Measurements from ENCODE around the gene CDK5R1.
"Not testable (repeated sequence)": the region's sequence is repeated elsewhere in the genome, so short reads cannot be mapped to it uniquely, and the experiment has no call there.

The CDK5R1 gene

GRCh38 chr17:32486701-32487472 lies at the start of gene CDK5R1:
CDK5R1 (plus strand) TSS chr17:32486993; CDS start chr17:32487621, 628 bp downstream.
- peak; percentile 92 for DNase-seq (ENCODE audit: low spot score)

DNA sequence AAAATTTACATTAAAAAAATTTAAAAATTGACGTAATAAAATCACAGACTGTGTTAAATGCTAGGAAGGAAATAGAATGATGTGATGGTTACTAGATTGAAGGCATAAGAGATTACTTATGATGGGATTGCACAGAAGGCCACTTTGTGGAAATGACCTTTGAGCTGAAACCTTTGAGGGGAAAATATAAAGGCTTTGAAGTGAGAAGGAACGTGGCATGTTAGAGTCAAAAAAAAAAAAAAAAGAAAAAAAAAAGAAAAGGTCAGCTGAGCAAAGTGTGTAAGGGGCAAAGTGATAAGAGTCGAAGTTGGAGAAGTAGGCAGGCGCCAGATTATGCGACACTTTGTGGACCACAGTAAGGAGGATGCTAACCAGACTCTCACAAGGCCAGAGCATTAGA lies 46.1 kb upstream of the CDK5R1 start:
- DNase-seq (ENCODE audit: low spot score): no peak

- no peak for DNase-seq (ENCODE audit: low spot score)
Measured at GRCh38 chr17:32441886-32442285, 44.9 kb upstream of the CDK5R1 start.

GRCh38 chr17:32443827-32444300 lies 42.9 kb upstream of the CDK5R1 start:
- DNase-seq (ENCODE audit: low spot score): no peak

DNA sequence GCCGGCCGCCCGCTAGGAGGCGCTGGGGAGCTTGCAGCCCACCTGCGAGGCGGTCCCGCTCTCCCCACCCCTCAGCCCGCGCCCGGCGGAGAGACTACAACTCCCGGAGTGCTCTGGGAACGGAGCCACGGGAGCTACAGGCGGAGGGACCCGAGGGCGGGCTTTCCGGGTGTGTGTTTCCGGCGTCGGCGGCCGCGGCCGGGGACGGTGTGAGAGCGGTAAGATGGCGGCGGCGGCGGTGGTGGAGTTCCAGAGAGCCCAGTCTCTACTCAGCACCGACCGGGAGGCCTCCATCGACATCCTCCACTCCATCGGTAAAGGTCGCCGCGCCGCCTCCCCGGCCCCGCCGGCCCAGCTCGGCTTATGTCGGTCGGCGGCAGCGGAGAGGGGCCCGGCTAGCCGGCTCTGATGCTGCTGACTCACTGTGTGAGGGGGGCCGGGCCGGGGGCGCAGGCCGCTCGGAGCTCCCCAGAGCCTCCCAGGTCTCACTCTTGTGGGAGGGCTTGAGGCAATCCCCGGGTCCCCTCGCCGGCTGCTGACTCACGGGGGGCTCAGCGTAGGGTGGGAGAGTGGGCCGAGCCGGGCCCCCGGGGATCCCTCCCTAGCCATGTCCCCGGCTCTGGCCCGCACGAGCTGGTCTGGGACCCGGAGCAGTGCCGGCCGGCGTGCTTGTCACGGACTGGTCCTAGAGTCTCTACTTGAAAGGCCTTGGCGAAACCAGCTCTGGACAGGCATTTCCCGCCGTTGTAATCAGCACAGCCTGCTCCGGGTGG lies 42.3 kb upstream of the CDK5R1 start, which contains the start of gene PSMD11:
PSMD11 (plus strand) TSS at position 210 of the 773 bp plus-strand sequence; CDS start at position 224, 14 bp downstream.
- peak; percentile 100 for DNase-seq (ENCODE audit: low spot score)

DNA sequence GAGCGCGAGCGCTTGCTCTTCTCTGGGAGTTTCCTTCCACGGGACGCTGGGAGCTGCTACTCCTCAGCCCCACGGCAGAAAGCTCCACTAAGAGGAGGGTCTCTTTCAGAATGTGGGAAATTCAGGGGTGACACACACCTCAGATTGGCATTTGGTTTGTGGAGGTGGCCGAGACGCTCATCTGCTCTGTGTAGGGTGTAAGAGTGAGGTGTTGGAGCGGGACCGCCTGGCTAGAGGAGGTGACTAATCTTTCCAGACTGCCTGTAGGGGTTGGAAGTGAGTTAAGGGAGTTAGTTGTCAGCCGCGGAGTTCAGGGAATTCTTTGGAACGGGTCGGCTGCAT lies 41.7 kb upstream of the CDK5R1 start:
- DNase-seq (ENCODE audit: low spot score): no peak

DNA sequence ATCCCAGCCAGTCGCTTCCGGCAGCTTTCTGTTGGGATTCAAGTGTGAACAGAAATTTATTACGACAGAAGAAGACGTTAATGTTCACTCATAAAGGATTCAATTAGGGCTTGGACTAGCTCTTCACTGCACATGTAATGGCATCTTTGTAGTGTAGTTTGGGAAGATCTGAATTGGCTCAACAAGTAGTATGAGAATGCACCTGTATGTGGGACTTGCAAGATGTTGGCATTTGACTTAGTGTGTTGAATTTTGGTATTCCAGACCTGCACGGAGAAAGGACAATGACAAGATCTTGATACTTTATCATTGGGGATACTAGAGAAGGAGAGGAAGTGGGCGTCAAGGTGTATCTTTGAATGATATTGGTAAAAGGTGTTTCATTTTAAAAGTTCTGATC lies 41.3 kb upstream of the CDK5R1 start:
- no peak for DNase-seq (ENCODE audit: low spot score)

DNA sequence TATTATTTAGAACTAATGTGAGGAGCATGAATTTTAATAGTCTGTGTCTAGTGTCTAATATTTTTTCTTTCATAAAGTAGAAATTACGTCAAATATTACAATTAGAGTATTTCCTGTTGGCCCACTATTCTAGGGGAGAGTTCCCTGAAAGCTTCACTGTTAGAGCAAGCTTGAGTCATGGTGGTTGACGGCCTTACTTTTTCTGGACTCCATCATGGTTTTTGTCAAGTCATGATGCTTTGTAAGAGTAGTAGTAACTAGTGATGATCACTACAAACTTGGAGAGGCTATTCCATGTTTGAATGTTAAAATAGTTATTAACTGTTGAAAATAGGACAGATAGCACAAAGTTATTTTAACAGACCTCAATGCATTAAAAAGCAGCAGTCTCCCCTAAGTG lies 40.8 kb upstream of the CDK5R1 start:
- DNase-seq (ENCODE audit: low spot score): no peak

- DNase-seq (ENCODE audit: low spot score): no peak
Measured at GRCh38 chr17:32446949-32447348, 39.8 kb upstream of the CDK5R1 start.

DNA sequence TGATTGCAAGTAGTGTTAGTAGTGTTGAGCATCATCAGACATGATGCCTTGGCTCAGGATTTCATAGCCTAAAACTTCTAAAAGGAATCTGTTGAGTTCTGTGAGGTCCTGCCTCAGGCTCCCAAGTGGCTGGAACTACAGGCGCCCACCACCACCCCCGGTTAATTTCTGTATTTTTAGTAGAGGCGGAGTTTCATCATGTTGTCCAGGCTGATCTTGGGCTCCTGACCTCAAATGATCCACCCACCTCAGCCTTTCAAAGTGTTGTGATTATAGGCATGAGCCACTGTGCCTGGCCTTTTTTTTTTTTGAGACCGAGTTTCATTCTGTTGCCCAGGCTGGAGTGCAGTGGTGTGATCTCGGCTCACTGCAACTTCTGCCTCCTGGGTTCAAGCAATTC lies 36.8 kb upstream of the CDK5R1 start:
- no peak for DNase-seq (ENCODE audit: low spot score)

DNA sequence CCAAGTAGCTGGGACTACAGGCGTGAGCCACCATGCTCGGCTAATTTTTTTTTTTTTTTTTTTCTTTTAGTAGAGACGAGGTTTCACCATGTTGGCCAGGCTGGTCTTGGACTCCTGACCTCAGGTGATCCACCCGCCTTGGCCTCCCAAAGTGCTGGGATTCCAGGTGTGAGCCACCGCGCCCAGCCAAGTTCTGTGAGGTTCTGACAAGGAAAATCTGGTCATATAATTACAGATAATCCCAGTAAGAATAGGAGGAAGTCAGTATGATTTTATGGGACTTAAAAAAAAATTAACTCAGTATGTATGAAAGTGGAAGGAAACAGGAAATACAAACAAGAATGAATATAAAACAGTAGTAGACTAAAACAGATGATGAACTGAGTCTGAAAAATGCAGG lies 36.4 kb upstream of the CDK5R1 start:
- not testable (repeated sequence) for DNase-seq (ENCODE audit: low spot score)

DNA sequence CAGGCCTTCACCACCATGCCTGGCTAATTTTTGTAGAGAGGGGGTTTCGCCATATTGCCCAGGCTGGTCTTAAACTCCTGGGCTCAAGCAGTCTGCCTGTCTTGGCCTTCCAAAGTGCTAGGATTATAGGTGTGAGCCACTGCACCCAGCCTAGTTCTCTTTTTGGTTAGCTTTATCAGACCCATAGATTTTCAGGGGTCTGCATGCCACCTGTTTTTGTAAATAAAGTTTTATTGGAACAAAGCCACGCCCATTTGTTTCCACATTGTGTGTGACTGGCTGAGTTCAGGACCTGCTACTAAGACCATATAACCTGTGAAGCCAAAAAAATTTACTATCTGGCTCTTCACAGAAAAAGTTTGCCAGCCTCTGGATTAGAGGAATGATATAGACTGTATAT lies 34.9 kb upstream of the CDK5R1 start:
- DNase-seq (ENCODE audit: low spot score): no peak

DNA sequence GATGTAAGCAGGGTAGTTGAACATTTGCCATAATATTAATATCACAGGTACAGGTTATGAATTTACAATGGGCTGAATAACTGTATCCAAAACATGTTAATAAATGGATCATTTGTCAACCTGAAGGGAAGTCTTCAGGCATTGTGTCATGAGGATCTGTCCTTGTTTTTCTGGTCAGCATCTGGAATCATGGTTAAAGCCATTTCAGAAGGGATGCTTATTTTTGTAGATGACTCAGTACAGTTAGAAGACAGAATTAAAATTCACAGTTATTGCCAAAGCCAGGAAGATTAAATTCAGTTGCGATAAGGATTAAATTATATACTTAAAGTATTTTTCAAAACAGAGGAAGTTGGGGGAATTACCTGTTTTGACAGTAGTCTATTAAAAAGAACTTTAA lies 34.5 kb upstream of the CDK5R1 start:
- no peak for DNase-seq (ENCODE audit: low spot score)

DNA sequence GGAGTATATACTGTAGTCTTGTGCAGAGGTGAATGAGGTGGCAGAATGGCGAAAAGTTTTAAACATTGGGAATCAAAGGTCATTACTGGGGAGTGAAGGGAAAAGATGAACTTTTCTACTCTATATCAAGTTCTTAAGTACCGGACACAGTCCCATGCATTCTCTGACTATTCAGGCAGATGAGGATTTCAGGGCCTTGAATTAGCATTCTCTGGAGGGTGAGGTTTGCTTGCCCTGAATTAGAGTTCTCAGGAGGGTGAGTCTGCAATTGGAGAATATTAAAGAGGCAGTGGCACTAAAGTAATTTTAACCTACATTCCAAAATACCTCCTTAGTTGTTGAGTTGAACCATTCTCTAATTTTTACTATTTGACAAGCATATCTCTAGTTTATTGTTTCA lies 33.4 kb upstream of the CDK5R1 start:
- DNase-seq (ENCODE audit: low spot score): no peak

DNA sequence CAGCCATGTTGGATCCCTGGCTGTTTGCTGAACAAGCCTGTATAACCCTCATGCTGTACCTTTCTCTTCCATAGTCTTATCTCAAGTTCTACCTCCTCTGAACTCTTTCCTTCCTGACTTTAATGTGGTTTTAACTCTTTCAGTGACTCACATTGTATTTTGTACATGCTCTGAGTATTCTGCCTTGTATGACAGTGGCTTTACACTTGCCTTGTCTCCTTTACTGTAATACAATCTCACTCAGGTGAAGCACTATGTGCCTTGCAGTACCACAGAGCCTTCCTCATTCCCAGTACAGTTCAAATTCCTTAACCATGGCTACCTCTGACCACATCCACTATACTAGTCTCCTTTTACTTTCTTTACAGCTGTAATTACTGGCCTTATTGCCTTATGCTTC lies 28.4 kb upstream of the CDK5R1 start:
- DNase-seq (ENCODE audit: low spot score): no peak

DNA sequence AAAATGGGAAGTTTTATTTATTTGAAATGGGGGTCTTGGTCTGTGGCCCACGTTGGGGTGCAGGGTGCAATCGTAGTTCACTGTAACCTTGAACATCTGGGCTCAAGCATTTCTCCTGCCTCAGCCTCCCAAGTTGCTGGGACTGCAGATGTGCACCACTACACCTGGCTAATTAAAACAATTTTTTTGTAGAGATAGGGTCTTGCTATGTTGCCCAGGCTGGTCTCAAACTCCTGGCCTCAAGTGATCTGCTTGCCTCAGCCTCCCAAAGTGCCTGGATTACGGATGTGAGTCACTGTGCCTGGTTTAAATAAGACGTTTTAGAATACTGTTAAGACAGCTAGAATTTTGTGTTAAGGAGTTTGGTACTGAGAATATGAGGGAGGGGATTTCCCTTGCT lies 26.7 kb upstream of the CDK5R1 start:
- DNase-seq (ENCODE audit: low spot score): no peak

DNA sequence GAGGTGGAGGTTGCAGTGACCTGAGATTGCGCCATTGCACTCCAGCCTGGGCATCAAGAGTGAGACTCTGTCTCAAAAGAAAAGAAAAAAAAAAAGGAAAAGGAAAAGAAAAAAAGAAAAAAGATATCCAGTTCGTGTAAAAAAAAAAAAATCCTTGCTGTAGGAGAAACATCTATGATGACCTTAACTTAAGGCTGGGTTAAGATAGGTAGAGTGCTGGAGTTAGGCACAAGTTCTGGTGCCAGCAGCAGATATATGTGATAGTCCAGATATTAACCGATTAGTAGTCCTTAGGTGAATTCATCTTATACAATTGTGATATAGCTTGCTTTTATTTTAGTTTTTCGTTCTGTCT lies 25.3 kb upstream of the CDK5R1 start:
- no peak for DNase-seq (ENCODE audit: low spot score)

DNA sequence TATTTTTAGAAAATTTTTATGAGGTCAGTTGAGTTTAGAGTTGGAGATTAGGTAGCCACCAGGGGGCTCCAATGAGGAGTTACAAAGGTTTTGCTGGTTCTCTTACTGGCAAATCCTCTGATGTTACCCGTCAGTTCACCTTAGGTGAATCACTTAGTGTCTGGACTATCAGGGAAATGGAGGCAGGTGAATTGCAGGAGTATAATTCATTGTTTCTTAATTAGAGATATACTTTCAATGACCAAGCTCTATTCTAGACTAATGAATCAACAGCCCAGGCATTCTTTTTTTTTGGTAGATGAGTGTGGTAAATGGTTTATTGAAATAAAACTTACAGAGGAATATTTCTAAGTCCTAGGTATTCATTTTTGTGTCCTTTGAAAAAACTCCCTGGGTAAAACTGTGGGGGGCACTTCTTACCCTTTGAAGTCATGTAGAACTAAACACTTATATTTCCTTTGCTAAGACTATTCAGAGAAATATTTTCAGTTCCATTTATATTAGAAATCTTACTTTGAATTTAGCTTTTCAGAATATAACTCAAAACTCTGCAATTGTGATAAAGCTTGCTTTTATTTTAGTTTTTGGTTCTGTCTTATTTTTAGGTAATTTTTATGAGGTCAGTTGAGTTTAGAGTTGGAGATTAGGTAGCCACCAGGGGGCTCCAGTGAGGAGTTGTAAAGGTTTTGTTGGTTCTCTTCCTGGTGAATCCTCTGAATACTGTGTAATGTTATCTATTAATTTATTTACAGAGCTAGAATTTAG lies 24.8 kb upstream of the CDK5R1 start:
- peak; percentile 58 for DNase-seq (ENCODE audit: low spot score)

GRCh38 chr17:32463304-32463703 lies 23.5 kb upstream of the CDK5R1 start:
- no peak for DNase-seq (ENCODE audit: low spot score)

DNA sequence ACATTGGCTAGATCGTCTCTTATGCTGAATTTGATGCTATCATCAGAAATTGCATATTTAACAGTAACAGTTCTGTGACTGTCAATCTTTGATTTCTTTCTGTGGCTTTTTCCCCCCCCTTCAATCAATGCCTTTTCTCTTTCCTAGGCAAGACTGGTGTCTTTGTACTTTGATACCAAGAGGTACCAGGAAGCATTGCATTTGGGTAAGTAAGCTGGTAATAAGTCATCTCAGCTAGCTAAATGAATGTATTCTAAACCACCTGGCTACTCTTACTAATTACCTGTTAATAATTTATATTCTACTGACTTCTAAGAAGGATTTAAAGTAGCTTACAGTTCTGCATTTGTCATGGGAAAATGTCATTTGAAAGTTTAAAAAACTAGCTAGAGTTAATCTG lies 22.4 kb upstream of the CDK5R1 start:
- no peak for DNase-seq (ENCODE audit: low spot score)

DNA sequence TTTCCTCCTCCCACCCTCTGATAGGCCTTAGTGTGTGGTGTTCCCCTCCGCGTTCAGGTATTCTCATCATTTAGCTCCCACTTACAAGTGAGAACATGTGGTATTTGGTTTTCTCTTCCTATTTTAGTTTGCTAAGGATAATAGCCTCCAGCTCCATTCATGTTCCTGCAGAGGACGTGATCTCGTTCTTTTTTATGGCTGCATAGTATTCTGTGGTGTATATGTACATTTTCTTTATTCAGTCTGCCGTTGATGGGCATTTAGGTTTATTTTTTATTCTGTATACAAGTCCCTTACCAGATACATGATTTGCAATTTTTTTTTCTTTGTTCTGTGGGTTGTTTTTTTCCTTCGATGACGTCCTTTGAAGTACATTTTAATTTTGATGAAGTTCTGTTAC lies 18.8 kb upstream of the CDK5R1 start:
- DNase-seq (ENCODE audit: low spot score): no peak

DNA sequence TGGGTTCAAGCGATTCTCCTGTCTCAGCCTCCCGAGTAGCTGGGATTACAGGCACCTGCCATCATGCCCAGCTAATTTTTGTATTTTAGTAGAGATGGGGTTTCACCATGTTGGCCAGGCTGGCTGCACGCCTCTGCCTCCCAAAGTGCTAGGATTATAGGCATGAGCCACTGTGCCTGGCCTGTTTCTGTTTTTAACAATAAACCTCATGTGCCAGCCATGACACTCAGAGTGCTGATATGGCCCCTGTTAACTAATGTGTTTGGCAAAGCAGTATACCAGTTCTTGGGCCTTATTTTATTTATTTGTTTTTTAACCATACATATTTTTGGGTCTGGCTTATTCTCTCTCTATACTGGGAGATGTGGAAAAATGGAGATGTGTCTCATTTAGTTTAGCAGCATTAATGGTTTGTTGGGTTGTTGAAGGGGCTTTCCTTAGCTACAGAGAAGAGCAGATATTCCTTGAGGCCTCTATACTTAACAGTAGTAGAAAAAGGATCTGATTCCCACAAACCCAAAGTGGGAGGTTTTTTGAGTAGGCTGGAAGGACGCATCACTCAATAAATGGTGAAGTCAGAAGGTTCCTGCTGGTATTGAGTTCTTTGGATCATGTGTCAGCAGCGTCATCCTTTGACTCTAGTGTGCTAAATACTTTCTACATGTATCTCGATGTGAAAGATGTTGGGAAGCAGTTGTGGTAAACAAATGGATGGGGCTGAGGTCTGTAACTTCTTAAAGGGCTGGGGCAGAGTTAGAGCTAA lies 16.2 kb upstream of the CDK5R1 start:
- no peak for DNase-seq (ENCODE audit: low spot score)
